T-helper 22 cell (primary cell): ENCODE measurements around the gene CDKN1C.

Experiments used
- DNase-seq: peaks from one replicate; pipeline ENCODE4 v3.0.0-alpha.2; 2020; ENCODE audit warnings: low read depth

Gene CDKN1C

DNA sequence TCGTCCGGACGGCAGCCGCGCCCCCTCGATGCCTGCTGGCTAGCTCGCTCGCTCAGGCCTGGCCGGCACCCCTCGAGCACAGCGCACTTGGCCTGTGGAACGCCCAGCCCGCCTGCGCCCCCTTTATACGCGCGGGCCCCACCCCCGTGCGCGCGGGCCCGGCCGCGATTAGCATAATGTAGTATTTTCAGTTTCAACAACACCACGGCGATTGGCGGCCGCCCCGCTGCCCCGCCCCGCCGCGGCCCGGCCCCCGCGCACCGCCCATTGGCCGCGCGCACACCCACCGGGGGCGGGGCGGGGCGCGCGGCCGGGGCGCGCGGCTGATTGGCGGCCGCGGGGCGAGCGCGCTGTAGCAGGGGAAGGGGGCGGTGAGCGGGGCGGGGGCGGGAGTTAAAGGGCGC, at the start of gene CDKN1C:
CDKN1C (minus strand) TSS at position 98 of the 404 bp plus-strand sequence. CDS start 319 bp downstream, outside the sequence.
- peak; percentile 72 for DNase-seq

DNA sequence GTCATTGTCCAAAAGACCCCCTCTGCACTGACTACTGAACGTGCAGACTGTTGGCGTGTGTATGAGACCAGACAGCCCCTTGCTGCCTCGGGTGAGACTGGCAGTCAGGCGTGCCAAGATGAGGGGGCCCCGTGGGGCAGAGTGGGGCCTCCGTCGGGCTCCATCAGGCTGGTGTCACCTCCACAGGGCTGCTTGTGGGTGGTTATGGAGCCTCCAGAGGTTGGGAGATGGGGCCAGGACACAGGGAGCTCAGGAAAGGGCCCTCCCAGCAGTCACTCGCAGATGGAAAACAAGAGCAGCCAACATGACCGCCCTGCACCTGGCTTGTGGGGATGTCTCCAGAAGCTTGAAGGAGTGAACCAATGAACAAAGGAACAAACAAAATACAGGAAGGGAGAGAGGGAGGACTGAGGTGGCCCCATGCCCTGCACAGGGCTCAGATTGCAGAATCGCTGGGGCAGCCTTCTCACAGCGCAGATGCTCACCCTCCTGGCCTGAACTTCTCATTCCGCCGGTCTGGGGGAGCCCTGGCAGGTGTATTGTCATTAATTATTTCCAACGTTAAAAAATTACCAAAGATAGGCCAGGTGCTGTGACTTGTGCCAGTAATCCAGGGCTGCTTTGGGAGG, 49.1 kb upstream of the CDKN1C start:
- DNase-seq, result no peak

DNA sequence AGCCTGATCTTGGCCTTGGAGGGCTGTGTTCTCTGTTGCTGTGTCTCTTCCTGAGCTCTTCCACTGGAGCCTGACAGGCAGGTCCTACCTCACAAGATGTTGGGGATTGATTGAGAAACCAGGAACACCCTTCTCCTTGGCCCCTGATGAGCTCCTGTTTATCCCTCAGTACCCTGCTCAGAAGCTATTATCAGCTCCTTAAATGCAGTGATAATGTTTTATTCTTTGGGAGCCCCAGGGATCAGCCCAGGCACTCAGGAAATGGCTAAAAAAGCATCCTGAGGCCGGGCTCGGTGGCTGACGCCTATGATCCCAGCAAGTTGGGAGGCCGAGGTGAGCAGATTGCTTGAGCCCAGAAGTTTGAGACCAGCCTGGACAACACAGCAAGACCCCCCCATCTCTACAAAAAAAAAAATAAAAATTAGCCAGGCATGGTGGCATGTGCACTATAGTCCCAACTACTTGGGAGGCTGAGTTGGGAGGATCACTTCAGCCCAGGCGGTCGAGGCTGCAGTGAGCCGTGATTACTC, 48.5 kb upstream of the CDKN1C start:
- no peak for DNase-seq

DNA sequence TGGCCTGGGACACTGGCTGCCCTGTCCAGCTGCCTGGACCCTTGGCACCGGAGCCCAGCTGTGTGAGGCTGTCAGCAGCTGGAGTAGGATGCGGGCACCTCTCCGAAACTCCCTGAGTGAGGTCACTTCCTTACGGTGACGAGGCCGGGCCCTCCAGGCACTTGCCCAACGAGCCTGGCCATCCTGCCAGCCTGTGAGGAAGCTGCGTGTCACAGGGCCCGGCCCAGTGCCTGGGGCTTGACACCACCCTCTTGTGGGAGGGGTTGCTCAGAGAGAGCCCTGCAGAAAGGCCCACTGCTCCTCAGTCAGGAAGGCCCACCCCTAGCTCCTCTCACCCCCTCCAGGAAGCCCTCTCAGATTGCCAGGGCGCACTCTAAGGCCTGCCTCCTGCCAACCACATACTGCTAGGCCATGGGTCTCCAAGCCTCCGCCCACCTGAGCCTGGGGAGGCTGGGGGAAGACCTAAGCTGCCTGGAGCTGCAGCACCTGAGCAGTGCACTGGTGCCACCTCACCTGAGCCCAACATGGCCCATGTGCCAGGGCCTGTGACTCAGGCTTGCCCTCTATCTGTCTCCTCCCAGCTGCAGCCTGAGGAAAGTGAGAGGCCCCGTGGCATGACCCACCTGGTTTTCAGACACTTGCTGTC, 47.9 kb upstream of the CDKN1C start:
- peak; percentile 44 for DNase-seq

DNA sequence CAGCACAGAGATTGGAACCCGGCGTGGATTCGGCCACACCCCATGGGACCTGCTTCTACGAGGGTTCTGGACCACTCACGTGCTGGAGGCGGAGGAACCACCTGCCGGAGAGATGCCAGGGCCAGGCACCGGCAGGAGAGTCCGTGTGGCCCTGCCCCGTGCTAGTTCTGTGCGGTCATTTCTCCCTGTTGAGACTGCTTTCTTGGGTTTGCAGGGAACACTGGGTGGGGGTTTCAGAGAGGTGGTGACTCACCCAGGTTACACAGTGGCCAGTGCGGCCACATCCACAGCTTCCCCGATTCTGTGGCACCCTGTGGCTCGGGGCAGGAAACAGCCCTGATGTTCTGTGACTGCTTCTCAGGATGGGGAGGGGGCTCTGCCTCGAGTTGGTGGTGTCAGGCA, 47.3 kb upstream of the CDKN1C start:
- DNase-seq, result no peak

DNA sequence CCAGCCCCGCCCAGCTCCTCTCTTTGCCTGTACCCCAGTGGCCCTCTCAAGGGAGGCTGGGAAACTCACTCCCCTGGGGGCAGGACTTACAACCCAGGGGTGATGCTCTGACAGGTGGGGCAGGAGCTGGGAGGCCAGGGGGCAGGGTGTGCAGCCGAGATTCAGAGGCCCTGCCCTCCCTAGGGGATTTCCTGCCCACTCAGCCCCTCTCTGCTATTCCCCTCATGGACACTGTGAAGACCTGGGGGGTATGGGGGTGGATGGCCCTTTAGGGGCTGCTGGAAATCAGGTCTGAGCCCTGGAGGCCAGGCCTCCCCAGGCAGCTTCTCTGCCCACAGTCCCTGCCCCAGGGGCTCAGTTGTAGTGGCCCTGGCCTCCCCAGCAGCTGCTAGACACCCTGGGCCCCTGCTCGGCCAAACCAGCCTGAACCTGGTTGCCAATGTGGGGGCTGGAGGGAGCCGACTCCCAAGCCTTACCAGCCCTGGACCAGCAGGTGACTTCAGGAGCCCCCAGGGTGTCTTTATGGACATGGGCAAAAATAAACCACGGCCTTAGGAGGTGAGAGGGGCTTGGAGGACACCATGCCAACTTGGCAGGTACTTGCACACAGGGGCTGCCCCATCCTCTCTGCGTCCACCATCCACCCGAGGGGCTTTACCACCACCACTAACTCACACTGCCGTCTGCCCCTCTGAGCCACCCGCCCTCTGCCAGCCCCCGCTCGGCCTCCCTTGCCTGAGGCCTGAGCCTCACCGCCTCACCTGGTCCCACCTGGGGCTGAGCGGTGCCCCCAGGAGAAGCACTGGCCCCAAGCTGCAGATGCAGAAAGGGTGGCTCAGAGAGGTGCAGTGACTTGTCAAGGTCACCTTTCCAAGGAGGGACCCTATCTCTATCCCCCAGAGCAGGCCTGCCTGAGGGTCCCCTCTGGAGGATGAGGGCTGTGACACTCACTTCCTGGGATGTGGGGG, 46.5 kb upstream of the CDKN1C start:
- no peak for DNase-seq

DNA sequence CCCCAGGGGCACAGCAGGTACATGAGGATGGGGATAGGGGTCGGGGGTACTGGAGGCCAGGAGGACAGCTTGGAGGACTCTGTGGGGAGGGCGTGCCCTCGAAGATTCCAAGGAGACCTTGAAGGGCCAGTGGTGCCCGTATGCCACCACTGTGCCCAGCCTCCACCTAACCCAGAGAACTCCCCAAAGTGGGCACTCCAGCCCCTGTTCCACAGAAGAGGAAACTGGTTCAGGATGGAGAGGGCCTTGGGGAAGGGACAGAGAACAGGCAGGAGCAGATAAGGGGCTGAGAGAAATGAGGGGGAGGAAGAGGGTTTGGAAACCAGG, 45.8 kb upstream of the CDKN1C start:
- no peak for DNase-seq

DNA sequence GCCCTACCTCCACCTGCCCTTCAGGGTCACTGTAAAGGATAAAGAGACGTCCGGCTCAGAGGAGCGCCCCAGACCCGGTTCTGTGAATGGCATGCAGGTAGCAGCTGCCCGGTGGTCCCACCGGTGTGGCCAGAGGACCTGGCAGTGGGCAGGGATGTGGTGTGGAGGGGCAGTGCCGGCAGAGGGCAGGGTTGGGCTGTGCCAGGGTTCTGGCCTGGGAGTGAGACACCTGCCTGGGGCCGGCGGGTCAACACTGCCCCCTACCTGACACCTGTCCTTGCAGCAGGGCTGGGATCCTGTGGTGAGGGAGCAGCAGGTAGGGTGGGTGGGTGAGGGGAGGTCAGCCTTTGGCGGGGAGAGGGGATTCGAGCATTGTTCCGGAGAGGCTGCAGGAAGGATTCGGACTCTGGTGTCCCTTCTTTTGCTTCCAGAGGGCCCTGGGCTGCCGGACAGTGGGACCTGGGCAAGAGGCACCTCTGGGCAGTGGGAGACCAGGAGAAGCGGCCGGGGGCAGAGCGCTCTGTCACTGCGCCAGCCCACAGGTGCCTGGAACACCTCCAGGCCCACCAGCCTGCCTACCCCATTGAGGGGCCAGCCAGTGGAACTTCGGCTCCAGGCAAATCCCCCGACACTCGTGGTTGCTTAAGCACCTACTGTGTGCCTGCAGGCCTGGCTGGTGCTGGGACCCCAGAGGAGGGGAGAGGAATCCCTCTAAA, 45.3 kb upstream of the CDKN1C start:
- no peak for DNase-seq

DNA sequence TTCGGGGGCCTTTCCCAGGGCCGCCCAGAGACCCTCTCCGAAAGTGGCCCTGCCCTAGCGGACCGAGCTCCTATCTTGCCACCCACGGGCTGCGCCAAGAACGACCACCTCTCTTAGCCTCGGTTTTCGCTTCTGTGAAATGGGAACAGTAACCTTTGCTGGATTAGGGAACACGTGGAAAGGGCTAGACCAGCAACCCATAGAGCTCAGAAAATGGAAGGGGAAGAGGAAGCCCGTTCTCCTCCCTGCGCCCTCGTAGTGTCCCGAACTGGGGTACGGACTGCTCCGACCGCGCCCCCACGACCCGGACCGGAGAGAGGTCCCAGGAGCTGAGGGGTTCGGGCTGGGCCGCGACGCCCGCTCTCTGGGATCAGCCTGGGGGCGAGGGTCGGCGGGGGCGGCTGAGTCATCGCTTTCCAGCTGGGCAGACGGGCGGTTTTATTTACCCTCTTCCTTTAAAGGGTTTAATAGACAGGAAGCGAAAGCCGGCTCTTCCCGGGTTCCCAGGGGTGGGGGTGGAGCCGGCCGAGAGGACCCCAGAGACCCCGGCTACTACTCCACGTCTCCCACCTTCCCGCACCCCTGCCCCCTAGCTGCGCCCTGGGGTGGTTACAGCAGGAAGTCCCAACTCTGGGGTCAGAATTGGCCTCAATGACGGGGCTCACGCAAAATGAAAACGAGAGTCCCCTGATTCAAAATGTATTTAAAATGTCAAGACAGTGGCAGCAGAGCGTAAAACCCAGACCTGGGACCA, 44.6 kb upstream of the CDKN1C start:
- DNase-seq, result no peak

DNA sequence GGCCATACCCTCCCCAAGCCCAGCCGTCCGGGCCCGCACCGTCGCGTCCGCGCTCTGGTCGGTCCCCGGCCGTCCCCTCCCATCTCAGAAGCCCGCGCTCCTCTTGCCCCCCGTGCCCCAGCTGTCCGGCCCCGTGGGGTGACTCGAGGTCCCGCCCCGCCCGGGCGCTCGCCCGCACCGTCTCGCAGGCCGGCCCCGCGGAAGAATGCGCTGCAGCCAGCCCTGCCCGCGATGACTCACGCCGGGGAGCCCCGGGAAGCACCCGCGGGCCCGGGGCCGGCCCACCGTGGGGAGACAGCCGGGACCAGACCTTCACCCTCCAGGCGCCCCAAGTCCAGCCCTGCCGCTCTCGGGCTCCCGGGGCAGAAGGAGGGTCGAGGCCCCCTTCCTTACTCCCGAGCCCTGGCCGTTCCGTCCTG, 44.0 kb upstream of the CDKN1C start:
- DNase-seq, result peak; percentile 27

DNA sequence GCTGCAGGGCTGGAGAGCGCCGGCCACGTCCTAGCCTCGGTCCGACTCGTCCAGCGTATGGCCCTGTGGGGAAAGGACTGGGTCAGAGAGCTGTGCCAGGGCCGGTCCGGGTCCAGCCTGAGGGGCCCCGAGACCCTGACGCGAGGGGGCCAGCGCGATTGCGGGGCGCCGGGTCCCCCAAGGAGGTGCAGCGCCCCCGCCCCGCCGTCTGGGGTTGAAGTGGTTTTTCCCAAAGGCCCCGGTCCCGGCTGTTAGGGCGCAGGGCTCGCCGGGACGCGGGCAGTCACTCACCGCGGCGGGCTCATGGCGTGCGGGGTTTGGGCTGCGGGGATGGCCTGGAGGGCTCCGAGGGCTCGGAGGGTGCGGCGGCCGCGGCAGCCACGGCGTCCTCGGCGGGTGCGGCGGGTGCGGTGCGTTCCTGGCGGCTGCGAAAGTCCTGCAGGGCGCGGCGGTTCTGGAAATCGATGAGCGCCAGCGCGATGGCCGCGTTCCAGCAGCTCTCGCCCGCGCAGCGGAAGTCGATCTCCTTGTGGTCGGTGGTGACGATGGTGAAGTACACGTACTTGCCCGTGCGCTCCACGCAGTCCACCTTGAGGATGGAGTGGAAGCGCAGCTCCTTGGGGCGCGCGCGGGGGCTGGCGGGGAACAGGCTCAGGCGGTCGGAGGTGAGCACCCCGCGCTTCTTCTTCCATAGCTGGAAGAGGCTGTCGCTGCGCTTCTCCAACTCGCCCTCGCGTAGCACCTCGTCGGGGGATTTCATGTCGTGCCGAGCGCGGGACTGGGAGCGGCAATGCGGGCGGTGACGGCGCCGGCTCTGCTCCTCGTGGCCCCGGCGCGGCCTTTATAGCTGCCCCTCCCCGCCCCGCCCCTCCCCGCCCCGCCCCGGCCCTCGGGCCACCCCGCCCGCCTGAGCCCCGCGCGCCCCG, 43.3 kb upstream of the CDKN1C start, which contains the start of gene PHLDA2:
PHLDA2 (minus strand) TSS at position 816 of the 926 bp plus-strand sequence; CDS start at position 760, 56 bp downstream.
- DNase-seq, result peak; percentile 34

DNA sequence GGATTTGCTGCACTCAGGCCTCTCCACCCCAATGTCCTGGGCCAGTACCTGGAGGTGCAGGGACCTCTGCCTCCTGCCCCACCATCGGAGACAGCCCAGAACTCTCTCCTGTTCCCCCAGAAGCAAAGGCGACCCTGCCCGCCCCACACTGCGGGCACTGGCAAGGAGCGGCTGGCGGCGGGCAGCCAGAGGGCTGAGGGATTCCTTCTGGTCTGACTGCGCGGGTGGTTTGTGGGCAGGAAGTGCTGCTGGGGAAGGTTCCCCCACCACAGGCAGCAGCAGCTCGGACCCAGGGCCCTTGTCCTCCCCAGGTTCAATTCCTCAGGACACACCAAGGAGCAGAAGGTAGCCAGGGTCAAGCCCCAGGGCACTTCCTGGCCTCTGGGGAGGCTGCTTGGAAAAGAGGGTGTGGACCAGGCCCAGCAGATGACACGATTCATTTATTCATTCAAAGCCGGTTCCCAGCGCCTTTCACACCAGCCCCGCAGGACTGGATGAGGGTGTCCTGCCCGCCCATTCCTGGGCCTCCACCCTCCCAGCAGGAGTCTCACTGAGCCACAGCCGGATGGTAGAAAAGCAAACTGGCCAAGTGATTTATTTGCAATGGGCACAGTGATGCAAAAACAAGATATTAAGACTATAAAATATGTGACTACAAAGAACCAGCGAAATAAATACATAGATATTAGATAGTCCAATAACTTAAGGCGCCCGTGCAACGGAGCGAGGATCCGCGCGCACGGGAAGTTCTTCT, 42.5 kb upstream of the CDKN1C start:
- no peak for DNase-seq

DNA sequence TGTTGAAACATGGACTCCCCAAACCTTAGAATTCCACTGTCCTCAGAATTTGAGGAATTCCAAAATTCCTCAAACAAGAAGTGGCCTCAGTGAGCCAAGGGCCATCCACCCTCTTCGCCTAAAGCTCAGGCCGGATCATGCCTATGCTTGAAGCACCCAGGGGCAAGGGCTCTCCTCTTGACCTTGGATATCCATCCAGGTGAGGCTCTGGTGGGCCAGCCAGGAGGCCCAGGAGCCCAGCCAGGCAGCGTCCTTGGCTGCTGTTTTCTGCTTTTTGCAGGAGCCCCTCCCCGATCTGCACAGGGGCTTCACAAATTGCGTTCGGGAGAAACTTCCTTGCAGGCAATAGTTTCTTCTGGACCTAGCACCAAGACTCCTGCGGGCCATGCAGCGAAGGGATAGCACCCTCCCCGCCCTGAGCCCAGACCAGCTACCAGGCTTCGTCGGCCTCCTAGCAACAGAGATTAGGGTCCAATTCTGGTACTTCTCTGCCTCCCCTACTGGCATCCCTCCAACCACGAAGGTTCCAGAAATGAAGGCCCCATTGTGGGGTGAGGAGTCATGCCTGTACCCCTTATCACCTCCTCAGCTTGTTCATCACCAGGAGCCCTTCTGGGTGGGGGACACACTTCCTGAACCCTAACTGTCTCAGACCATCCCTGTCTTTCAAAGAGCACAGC, 41.7 kb upstream of the CDKN1C start:
- no peak for DNase-seq

DNA sequence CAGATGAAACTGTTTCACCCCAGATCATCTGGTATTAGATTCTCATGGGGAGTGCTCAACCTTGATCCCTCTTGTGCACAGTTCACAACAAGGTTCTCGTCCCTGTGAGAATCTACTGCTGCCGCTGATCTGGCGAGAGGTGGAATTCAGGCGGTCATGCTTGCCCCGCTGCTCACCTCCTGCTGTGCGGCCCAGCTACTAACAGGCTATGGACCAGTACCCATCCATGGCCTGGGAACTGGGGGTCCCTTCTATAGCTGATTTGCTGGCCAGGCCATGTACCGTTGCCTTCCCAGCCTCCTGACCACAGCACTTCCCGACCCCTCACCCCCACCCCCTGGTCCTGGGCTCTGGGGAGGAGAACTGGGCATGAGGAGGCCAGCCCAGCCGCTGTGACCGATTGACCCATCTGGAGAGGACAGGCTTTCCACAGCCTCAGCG, 41.1 kb upstream of the CDKN1C start:
- DNase-seq, result no peak

DNA sequence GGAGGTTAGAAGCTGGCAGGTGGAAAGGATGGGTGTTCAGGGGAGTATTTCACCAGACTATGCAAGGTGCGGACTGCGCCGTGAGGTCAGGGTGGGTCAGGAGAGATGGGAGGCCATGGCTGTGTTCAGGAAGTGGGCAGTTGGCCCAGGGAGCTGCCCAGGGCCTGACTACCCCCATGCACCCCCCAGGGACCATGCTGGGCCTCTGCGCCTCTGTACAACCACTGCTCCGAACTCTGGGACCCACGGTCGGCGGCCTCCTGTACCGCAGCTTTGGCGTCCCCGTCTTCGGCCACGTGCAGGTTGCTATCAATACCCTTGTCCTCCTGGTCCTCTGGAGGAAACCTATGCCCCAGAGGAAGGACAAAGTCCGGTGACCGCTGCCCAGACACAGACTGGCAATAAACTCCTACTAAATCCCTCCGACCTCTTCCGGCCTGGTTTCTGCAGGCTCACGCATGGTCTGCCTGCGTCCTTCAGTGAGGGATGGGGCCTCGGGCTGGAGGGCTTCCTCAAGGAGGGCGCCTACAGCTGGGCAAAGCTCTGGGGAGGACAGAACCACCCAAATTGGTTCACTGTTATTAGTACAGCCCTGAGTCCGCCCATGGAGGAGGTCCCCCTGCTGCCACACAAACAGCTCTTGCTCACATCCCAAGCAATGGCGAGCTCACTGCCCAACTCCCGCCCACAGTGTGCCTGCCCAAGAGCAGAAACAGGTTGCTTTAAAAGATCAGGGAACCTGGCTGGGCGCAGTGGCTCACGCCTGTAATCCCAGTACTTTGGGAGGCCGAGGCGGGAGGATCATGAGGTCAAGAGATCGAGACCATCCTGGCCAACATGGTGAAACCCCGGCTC, 39.5 kb upstream of the CDKN1C start:
- DNase-seq, result no peak

DNA sequence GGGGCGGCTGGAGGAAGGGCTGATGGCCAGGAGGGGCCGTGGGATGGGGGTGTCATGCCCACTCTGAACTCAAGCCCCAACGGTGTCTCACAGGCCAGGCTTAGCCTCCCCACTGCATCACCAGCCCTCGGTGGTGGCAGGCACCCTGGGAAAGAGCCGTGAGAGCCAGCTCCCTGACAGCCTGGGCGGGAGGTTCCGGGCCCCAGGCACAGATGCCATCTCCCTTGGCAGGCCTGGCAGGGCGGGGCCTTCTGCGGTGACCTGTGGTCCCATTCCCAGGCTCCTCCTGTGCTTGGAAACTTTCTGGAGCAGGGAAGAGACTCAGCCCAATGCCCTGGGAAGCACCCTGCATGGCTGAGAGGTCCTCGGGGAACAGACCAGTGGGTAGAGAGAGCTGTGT, 38.8 kb upstream of the CDKN1C start:
- DNase-seq, result no peak
